ENCODE results near the gene FAM227A. TPM values are rescaled to one million over a fixed set of nuclear protein-coding genes. Genes with fewer than 3 reads are reported as not detected.

The FAM227A gene
- total RNA-seq, 4 donors from 2014 or later: 0.24 to 7.3 (median 0.73) TPM

GRCh38 chr22:38699143-38699542 is 43.0 kb upstream of the FAM227A start:
- no peak for ATAC-seq (ENCODE audit: low FRiP score)
- no peak for TF ChIP-seq CTCF (IDR thresholded peaks at IDR 0.05)
- no peak for DNase-seq (ENCODE audit: low spot score)

- DNase-seq (ENCODE audit: low spot score): no peak
- no peak for ATAC-seq (ENCODE audit: low FRiP score)
- TF ChIP-seq CTCF (IDR thresholded peaks at IDR 0.05): no peak
These were observed 42.4 kb upstream of the FAM227A start for GRCh38 chr22:38698407-38699094.

DNA sequence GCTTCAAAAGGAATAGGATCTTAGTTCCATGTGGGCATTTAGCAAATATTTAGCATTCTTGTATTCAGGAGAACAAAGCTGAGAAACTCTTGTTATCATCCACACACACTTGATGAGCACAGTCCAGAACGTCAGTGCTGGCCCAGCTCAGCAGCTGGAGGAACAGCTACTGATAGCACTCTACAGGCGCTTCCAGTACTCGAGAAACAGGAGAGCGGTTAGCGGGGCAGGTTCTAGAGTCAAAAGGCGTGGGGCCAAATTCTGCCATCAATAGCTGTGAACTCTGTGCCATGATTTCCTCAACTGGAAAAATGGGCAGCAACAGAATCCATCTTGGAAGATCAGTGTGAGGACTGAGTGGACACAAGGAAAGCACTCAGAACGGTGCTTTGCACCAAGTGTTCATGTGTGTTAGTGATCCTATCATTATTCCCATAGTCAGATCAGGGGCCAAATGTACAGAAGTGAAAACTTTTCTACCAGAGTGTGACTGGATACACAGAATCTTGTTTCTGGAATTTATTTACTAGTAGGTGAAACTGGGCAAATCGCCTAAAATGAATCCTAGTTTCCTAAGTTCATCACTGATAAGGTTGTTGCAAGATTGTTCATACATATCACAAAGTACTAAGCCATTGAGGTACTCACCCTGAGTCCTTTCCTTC is 41.4 kb upstream of the FAM227A start:
- ATAC-seq (ENCODE audit: low FRiP score) (no peak), DNase-seq (ENCODE audit: low spot score) (no peak)
- TF ChIP-seq CTCF (IDR thresholded peaks at IDR 0.05): no peak

DNA sequence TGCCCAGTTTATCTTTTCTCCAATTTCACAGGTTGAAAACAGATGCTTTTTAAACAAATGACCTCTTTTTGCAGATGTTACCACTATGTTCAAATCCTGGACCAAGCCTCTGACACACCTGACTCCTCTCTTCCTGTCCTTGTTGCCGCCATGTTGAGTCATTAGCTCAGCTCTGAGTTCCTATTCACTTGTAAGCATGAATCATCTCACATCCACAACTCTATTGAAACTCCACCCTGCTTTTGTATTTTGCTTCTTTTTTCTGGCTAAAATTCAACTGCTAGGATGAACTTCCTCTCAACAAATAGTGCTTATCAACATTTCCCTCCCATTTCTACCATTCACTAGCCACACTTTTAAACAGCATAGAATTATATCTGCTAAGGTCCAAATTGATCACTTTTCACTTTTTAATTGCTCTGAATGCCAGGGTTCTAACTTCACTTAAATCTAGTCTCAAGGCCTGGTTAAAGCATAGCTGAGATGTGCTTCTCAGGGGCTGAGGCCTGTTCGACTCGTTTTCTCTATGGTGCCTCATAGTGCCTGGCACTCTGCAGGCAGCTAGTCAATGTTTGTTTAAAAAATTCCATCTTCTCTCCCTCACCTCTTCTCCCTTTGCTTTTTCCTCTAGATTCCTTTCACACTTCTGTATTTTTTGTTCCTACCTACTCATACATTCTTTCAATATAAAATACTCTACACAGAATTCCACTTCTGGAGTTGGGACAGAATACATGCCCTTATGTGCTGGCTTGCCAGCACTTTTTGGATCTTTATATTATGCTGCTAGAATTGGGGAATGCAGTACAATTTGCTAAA is 40.6 kb upstream of the FAM227A start:
- DNase-seq (ENCODE audit: low spot score) (no peak), ATAC-seq (ENCODE audit: low FRiP score) (no peak)
- no peak for TF ChIP-seq CTCF (IDR thresholded peaks at IDR 0.05)

DNA sequence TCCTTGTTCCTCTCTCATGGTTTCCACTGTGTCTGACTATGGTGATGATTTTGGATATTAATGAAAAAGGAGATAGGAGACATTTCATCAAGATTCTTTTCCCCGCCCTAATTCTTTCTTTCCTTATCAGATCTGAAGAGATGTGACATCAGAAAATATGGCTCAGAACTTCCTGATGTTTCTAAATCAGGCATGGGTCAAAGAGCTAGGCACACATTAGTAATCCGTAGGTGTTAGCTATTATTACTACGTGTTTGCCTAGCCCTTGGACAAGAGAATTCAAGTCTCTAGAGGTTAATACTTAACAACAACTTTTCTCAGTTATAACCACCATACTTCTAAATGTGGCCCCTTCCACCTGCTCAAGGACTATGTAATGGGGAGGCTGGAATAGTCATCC is 38.7 kb upstream of the FAM227A start:
- no peak for DNase-seq (ENCODE audit: low spot score)
- no peak for TF ChIP-seq CTCF (IDR thresholded peaks at IDR 0.05)
- no peak for ATAC-seq (ENCODE audit: low FRiP score)

GRCh38 chr22:38694049-38694448 is 37.9 kb upstream of the FAM227A start:
- TF ChIP-seq CTCF (IDR thresholded peaks at IDR 0.05): no peak
- DNase-seq (ENCODE audit: low spot score) (no peak), ATAC-seq (ENCODE audit: low FRiP score) (no peak)

Measured in omental fat pad (tissue), 4 donors.